Cardiac muscle cell (in vitro differentiated cells and primary cell): Measurements from ENCODE around the gene DLG2. TPM values are rescaled to one million over a fixed set of nuclear protein-coding genes. Genes with fewer than 3 reads are reported as not detected.

Experiments
- DNase-seq, 2 donors: peaks; one replicate each; pipeline versions ENCODE4 v3.0.0 to v3.0.0-alpha.2; 2010 to 2017; ENCODE audit warnings: low read depth in 1 of 2, low spot score in 1 of 2
- H3K27ac ChIP-seq: fragments of 200-600 bp; sonication (generic); 2 replicates; pipeline ENCODE4 v1.5.1; 2016
- H3K27me3 ChIP-seq: fragments of 200-600 bp; sonication (generic); 2 replicates; pipeline ENCODE4 v1.6.0; 2016; ENCODE audit warnings: control low read depth
- H3K36me3 ChIP-seq: fragments of 200-600 bp; sonication (generic); 2 replicates; pipeline ENCODE4 v1.5.1; 2016; ENCODE audit warnings: control low read depth
- H3K4me1 ChIP-seq: fragments of 200-600 bp; sonication (generic); 2 replicates; pipeline ENCODE4 v1.8.1; 2017; ENCODE audit warnings: low read depth, mild to moderate bottlenecking, mixed run types
- H3K4me3 ChIP-seq: fragments of 200-600 bp; sonication (generic); 2 replicates; pipeline ENCODE4 v1.5.1; 2016; ENCODE audit warnings: mild to moderate bottlenecking
- H3K9me3 ChIP-seq: fragments of 200-600 bp; sonication (generic); 2 replicates; pipeline ENCODE4 v1.5.1; 2017; ENCODE audit warnings: low read depth, mild to moderate bottlenecking, control low read depth
- polyA plus RNA-seq: library from polyadenylated mRNA; unstranded; fragments of >200 nt; fragmentation: Nextera tagmentation; extraction: Ambion mirVana; gene quantifications from 2 replicates; pipeline ENCODE4 v1.2.1, GENCODE V29; 2016
- total RNA-seq: library from RNA; depleted of rRNA; stranded (reverse); fragments of >200 nt; gene quantifications from 2 replicates; pipeline ENCODE4 v1.2.3, GENCODE V29; 2016
- TF ChIP-seq, protein P1 (sequence below): IDR thresholded peaks from 2 replicates; pipeline ENCODE4 v1.5.1; 2012; ENCODE audit warnings: low read depth, mild to moderate bottlenecking, low read length

DLG2 gene
- total and polyA plus RNA-seq, 2 experiments from 2014 or later = 3.5 to 15.9 TPM

DNA sequence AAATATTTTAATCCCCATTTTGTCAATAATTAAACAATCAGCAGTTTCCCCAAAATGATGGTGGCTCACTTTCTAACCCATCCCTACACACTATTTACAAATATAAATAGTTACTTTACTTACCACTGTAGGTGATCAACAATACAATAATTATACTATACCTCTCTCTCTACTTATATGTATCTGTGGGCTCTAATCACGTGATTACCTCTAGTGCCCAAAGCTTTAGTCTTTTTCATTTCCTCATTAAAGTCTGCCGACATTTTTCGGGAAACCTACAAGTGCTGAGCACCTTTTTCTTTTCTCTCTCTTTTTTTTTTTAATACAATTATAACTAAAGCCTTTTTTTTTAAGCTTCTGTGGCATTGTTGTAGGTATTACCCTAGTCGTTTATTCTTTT is 23.9 kb downstream of the DLG2 start:
- Histone ChIP-seq H3K27ac (no peak overlapping the region), H3K27me3 (no peaks in the 10 kb centered on the region), H3K36me3 (no peaks in the 10 kb centered on the region), H3K4me3 (no peak overlapping the region), H3K9me3 (no peaks in the 10 kb centered on the region), H3K4me1 (no peaks in the 10 kb centered on the region)
- TF ChIP-seq, protein P1, sequence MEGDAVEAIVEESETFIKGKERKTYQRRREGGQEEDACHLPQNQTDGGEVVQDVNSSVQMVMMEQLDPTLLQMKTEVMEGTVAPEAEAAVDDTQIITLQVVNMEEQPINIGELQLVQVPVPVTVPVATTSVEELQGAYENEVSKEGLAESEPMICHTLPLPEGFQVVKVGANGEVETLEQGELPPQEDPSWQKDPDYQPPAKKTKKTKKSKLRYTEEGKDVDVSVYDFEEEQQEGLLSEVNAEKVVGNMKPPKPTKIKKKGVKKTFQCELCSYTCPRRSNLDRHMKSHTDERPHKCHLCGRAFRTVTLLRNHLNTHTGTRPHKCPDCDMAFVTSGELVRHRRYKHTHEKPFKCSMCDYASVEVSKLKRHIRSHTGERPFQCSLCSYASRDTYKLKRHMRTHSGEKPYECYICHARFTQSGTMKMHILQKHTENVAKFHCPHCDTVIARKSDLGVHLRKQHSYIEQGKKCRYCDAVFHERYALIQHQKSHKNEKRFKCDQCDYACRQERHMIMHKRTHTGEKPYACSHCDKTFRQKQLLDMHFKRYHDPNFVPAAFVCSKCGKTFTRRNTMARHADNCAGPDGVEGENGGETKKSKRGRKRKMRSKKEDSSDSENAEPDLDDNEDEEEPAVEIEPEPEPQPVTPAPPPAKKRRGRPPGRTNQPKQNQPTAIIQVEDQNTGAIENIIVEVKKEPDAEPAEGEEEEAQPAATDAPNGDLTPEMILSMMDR = no peak
- no peak for DNase-seq

DNA sequence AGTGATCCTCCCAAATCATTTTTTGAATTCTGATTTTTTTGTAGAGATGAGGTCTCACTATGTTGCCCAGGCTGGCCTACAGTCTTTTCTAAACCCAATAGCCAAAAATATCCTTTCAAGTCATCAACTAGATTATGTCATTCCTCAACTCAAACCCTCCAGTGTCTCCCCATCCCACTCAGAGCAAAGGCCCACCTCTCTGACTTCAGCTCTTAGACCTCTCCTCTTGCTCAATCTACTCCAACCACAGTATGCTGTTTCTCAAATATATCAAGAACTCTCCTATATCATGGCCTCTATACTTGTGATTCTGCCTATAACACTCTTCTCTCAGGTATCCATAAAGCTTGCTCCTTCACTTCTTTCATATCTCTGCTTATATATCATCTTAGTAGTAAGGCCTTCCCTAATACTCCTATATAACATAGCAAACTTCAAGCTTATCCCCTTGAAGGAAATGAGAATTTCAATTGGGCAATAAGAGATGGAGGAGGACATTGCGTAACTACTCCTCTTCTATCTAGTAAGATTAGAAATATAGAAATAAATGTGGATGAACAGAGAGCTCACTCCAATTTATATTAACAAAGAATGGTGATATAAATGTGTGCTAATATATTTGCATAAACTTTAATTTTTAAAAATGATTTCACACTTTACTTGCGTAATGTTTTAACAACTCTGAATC is 24.5 kb downstream of the DLG2 start:
- no peaks in the 10 kb centered on the region for H3K36me3 ChIP-seq
- H3K27ac ChIP-seq = no peak overlapping the region
- no peaks in the 10 kb centered on the region for H3K27me3 ChIP-seq
- TF ChIP-seq, protein P1 = no peak
- peak in 1 of 2 donors; percentile 47 for DNase-seq
- H3K9me3 ChIP-seq = no peaks in the 10 kb centered on the region
- H3K4me1 ChIP-seq = no peaks in the 10 kb centered on the region
- H3K4me3 ChIP-seq = no peak overlapping the region

DNA sequence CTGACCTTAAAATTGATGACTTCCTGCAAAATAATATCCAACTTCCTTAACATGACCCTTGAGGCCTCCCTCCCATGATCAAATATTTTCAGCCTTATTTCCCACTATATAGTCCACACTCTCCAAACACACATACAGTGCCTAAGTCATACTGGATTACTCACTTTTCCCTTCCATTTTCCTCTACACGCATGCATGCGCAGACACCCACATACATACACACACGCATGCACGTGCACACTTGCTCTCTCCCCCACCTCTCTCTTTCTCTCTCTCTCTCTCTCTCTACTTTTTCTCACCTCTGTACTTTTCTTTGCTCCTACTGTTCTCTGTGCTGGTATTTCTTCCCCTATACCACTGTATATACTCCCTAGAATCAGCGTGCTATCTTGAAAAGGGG is 28.1 kb downstream of the DLG2 start:
- H3K9me3 ChIP-seq = no peaks in the 10 kb centered on the region
- no peak overlapping the region for H3K4me3 ChIP-seq
- DNase-seq = no peak
- H3K27ac ChIP-seq = no peak overlapping the region
- H3K36me3 ChIP-seq = no peaks in the 10 kb centered on the region
- no peaks in the 10 kb centered on the region for H3K4me1 ChIP-seq
- no peaks in the 10 kb centered on the region for H3K27me3 ChIP-seq
- TF ChIP-seq, protein P1 = no peak

DNA sequence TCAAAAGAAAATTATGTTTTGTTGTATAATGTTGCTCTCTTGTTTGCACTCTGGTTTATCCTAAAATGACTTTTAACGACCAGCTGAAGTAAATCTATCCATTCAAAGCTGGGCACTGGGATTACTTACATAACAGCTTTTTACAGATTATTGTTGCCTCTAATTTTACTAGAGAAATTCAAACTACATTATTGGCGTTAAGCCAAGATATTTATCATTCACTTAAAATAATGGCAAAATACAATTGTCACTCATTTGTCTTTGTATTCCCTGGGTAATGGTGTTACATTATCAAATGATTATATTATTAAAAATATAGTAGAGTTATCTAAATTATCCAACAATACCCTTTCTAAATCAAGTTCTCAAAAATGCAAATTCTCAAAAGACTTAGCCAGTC is 30.3 kb downstream of the DLG2 start:
- H3K27me3 ChIP-seq = no peaks in the 10 kb centered on the region
- H3K36me3 ChIP-seq = no peaks in the 10 kb centered on the region
- H3K4me3 ChIP-seq = no peak overlapping the region
- no peak for DNase-seq
- no peaks in the 10 kb centered on the region for H3K4me1 ChIP-seq
- no peaks in the 10 kb centered on the region for H3K9me3 ChIP-seq
- TF ChIP-seq, protein P1 = no peak
- H3K27ac ChIP-seq = no peak overlapping the region

DNA sequence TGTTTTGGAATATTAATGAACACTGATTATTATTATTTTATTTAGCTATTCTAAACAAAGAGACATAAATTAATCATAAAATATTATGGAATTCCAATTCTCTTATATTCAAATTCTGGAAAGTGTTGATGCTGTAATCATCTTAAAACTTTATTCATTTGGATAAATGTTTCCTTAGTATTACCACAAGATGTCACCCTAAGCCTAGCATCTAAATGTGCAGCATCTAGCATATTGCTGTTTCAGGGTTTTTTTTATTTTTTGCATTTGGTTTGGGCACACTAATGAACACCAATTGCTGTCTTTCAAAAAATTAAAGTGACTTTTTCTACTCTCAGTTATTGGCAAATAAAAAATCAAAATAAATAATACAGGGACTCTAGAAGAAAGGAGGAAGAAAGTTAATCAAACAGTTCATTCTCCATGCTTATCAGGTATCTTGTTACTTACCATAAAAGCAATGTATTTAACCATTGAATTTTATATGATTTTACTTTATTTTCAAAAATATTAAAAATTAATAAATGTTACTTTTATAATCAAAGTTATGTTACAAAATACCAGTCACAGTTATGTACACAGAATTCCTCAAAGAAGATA is 31.8 kb downstream of the DLG2 start:
- TF ChIP-seq, protein P1 = peak; percentile 45

More for the DNA sequence above, 31.8 kb downstream of the DLG2 start:
- H3K4me3 ChIP-seq = no peak overlapping the region
- DNase-seq = peak; percentile 45 to 71
- no peaks in the 10 kb centered on the region for H3K4me1 ChIP-seq
- H3K27ac ChIP-seq = no peak overlapping the region
- no peaks in the 10 kb centered on the region for H3K36me3 ChIP-seq
- no peaks in the 10 kb centered on the region for H3K9me3 ChIP-seq
- no peaks in the 10 kb centered on the region for H3K27me3 ChIP-seq
